Activated naive CD8-positive, alpha-beta T cell treated with anti-CD3 and anti-CD28 coated beads, Interleukin-2, amount 10 ng/mL, durations not matched to agents 7 days and 5 days (primary cell): ENCODE measurements around the gene LSM14A. TPM values are rescaled to one million over a fixed set of nuclear protein-coding genes. Genes with fewer than 3 reads are reported as not detected.
"Not testable (repeated sequence)": the region's sequence is repeated elsewhere in the genome, so short reads cannot be mapped to it uniquely, and the experiment has no call there.

Source experiments
- ATAC-seq: fragments of 150-1000 bp; cut with Tn5 transposase; one replicate; pipeline ENCODE4 v1.10.0; 2021; ENCODE audit warnings: low read depth, moderate library complexity
- POLR2A ChIA-PET: fragments of 350-600 bp; sonication (Branson Sonifier 250); formaldehyde crosslinking; loops from one replicate; lab custom pipeline; 2021; ENCODE audit warnings: antibody characterized with exemption; lab: Charles Lee
- DNase-seq: peaks from one replicate; pipeline ENCODE4 v3.0.0; 2021
- H3K27ac Mint-ChIP-seq: one replicate; pipeline ENCODE4 v1.8.0; 2022; ENCODE audit warnings: mild to moderate bottlenecking, mixed read lengths
- H3K27me3 Mint-ChIP-seq: one replicate; pipeline ENCODE4 v1.8.0; 2022; ENCODE audit warnings: mild to moderate bottlenecking, moderate library complexity, mixed read lengths
- H3K36me3 Mint-ChIP-seq: one replicate; pipeline ENCODE4 v1.8.0; 2021; ENCODE audit warnings: mild to moderate bottlenecking, mixed read lengths
- H3K4me1 Mint-ChIP-seq: one replicate; pipeline ENCODE4 v1.8.0; 2021; ENCODE audit warnings: mixed read lengths
- H3K4me3 Mint-ChIP-seq: one replicate; pipeline ENCODE4 v1.8.0; 2022; ENCODE audit warnings: mild to moderate bottlenecking, moderate library complexity, mixed read lengths
- H3K9me3 Mint-ChIP-seq: one replicate; pipeline ENCODE4 v1.8.0; 2021; ENCODE audit warnings: mixed read lengths
- total RNA-seq, 2 experiments: library from RNA; stranded (reverse); gene quantifications; one replicate each; pipeline ENCODE4 v1.2.3, GENCODE V29; 2021

LSM14A gene
- 100 to 1,000 TPM; 141 to 156 TPM for total RNA-seq

DNA sequence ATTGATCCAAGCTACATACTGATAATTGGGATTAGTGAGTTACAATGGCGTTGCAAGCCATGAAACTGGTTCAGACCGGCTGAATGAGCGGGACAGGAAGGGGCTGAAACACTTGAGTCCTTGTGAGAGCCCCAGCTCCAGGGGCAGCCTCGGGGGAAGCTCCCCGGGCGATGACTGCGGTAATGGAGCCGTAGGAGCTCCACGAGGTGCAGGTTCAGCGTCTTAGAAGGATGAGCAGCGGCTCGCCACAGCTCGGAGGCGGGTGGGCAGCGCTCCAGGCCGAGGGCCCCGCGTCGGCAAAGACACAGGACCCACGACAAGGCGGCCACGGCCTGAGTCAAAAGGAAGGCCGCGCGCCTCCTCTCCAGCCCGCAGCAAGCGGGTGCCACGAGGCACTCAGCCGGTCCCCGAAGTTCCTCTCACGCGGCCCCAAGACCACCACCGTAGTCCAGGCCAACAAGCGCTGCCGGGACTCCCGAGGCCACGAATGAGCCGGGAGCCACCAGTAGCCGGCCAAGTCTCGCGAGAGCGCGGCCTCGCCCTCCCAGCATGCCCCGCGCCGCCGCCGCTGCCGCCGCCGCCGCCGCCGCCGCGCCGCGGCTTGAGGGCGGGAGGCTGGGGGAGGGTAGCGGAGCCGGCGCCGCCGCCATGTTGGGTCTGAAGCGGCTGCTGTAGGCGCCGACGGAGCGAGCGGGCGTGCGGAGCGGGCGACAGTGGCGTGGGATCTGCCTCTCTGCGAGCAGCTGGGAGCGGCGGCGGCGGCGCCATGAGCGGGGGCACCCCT lies at the start of gene LSM14A:
LSM14A (plus strand) TSS at position 628 of the 784 bp plus-strand sequence; CDS start at position 767, 139 bp downstream.
- peaks cover 15% of the 10 kb centered on the region for H3K36me3 Mint-ChIP-seq
- peak within 1 kb of the TSS; percentile 97 for H3K4me3 Mint-ChIP-seq
- peak; percentile 98 for DNase-seq
- H3K4me1 Mint-ChIP-seq, result peaks cover 33% of the 10 kb centered on the region
- POLR2A ChIA-PET, result interaction anchor here (0.8 to 1.7 kb wide), 12 partner anchors 12 to 1480 kb away, joined by 3 to 15 read pairs (median 4); partner anchors contain the start of genes NUDT19 and UBA2
- peak within 1 kb of the TSS; percentile 97 for H3K27ac Mint-ChIP-seq
- no peaks in the 10 kb centered on the region for H3K9me3 Mint-ChIP-seq
- peaks cover 2% of the 10 kb centered on the region for H3K27me3 Mint-ChIP-seq
- peak; percentile 88 for ATAC-seq

DNA sequence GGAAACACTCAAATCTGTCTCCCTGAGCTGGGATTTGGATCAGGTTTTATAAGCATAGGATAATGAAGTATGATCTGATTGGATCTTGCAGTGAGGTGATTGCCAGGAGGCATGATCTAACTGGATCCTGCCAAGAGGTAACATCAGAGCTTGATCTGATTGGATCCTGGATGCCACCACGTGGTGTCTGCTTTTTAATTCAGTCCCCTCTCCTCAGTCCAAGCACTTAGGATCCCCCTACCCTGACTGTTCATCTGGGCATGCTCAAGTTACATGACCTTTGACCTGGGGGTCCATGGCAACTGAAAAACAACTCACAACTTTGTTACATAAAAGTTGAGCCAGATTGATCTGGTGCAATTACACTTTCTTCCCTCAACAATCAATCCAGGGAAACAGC lies 47.5 kb upstream of the LSM14A start:
- no peak for ATAC-seq
- Mint-ChIP-seq H3K27ac (no peak overlapping the region), H3K4me1 (peaks cover 2% of the 10 kb centered on the region), H3K9me3 (no peaks in the 10 kb centered on the region), H3K36me3 (no peaks in the 10 kb centered on the region), H3K27me3 (peaks cover 11% of the 10 kb centered on the region), H3K4me3 (no peak overlapping the region)
- DNase-seq, result no peak
- POLR2A ChIA-PET, result no interaction called here

DNA sequence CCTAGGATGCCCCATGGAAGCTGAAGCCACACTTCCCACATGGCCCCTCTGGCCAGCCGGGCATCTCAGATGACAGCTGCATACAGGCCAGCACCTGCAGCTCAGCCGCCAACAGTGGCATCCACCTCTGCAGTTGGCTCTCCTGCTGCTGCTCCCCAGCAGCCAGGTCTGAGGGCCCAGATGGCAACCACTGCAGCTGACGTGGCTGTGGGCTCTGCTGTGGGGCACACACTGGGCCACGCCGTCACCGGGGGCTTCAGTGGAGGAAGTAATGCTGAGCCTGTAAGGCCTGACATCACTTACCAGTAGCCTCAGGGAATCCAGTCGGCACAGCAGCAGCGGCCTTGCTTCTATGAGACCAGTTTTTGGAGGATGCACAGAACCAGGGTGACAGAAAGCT lies 45.3 kb upstream of the LSM14A start:
- DNase-seq, result no peak
- no peaks in the 10 kb centered on the region for H3K36me3 Mint-ChIP-seq
- no peaks in the 10 kb centered on the region for H3K9me3 Mint-ChIP-seq
- H3K27me3 Mint-ChIP-seq, result peaks cover 6% of the 10 kb centered on the region
- H3K4me3 Mint-ChIP-seq, result no peak overlapping the region
- H3K4me1 Mint-ChIP-seq, result no peaks in the 10 kb centered on the region
- H3K27ac Mint-ChIP-seq, result no peak overlapping the region
- ATAC-seq, result no peak
- POLR2A ChIA-PET, result interaction anchor here (0.5 to 0.7 kb wide), 2 partner anchors 20 to 22 kb away, joined by 3 read pairs; no protein-coding TSS in a partner anchor

DNA sequence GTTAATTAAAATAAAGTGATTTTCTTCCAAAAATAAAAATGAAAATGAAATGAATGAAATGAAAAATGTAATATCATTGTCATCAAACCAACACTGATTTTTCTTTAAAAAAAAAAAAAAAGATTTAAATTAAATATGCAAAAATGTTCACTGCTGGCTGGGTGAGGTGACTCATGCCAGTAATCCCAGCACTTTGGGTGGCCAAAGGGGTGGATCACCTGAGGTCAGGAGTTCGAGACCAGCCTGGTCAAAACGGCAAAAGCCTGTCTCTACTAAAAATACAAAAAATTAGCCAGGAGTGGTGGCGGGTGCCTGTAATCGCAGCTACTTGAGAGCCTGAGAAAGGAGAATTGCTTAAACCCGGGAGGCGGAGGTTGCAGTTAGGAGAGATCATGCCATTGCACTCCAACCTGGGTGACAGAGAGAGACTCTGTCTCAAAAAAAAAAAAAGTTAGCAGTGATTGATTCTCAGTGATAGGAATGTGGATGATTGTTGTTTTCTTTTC lies 44.6 kb upstream of the LSM14A start:
- DNase-seq (no peak), ATAC-seq (no peak)
- Mint-ChIP-seq H3K9me3 (no peaks in the 10 kb centered on the region), H3K4me3 (no peak overlapping the region), H3K4me1 (no peaks in the 10 kb centered on the region), H3K36me3 (no peaks in the 10 kb centered on the region), H3K27ac (no peak overlapping the region), H3K27me3 (peaks cover 6% of the 10 kb centered on the region)
- POLR2A ChIA-PET, result interaction anchor here (0.7 kb wide), 1 partner anchor 21 kb away, joined by 3 read pairs; no protein-coding TSS in a partner anchor

DNA sequence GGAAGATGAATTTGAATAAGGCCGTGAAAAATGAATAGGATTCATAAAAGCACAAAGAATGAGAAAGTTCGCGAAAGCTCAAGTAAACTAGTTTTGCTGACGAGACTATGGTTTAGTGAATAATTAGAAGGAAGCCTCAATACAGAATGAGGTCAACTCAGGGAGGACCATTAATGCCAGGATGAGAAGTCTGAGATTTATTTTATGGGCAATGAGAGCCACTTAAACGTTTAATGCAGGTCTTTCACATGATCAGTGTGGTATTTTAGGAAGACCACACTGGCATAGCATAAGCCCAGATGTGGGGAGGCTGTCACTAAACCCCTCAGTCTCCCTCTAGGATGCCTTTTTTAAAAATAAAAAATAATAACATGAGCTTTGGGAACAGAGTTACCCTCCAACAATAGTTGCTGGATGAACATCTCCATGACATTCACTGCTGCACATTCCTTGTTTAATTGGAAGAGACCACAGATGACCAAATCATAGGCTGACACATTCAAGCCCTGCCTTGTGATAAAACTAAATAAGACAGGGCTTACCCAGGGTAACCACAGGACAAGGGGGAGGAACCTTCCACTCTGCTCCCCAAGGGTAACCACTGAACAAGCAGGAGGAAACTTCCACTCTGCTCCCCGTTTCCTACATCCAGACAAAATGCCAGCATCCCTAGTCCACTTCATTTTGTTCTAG lies 43.6 kb upstream of the LSM14A start:
- H3K9me3 Mint-ChIP-seq, result no peaks in the 10 kb centered on the region
- no peak overlapping the region for H3K4me3 Mint-ChIP-seq
- DNase-seq, result no peak
- H3K4me1 Mint-ChIP-seq, result no peaks in the 10 kb centered on the region
- POLR2A ChIA-PET, result no interaction called here
- ATAC-seq, result no peak
- no peaks in the 10 kb centered on the region for H3K36me3 Mint-ChIP-seq
- H3K27me3 Mint-ChIP-seq, result peaks cover 2% of the 10 kb centered on the region
- no peak overlapping the region for H3K27ac Mint-ChIP-seq

DNA sequence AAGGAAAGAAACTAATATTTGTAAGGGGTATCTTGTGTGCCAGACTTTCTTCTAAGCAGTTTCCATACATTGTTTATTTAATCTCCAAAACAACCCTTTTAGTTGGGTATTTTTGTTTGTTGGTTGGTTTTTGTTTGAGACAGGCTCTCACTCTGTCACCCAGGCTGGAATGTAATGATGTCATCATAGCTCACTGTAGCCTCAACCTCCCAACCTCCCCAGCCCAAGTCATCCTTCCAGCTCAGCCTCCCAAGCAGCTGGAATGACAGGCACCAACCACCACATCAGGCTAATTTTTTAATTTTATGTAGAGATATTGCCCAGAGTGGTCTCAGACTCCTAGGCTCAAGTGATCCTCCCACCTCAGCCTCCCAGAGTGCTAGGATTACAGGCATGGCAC lies 41.2 kb upstream of the LSM14A start:
- H3K27me3 Mint-ChIP-seq, result peaks cover 1% of the 10 kb centered on the region
- POLR2A ChIA-PET, result no interaction called here
- no peak overlapping the region for H3K27ac Mint-ChIP-seq
- H3K4me1 Mint-ChIP-seq, result no peaks in the 10 kb centered on the region
- no peak for ATAC-seq
- DNase-seq, result no peak
- H3K9me3 Mint-ChIP-seq, result no peaks in the 10 kb centered on the region
- H3K4me3 Mint-ChIP-seq, result no peak overlapping the region
- H3K36me3 Mint-ChIP-seq, result no peaks in the 10 kb centered on the region

DNA sequence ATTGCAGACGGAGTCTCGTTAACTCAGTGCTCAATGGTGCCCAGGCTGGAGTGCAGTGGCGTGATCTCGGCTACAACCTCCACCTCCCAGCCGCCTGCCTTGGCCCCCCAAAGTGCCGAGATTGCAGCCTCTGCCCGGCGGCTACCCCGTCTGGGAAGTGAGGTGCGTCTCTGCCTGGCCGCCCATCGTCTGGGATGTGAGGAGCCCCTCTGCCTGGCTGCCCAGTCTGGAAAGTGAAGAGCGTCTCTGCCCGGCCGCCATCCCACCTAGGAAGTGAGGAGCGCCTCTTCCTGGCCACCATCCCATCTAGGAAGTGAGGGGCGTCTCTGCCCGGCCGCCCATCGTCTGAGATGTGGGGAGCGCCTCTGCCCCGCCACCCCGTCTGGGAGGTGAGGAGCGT lies 40.2 kb upstream of the LSM14A start:
- H3K4me1 Mint-ChIP-seq, H3K36me3 Mint-ChIP-seq, H3K27me3 Mint-ChIP-seq, H3K9me3 Mint-ChIP-seq, H3K27ac Mint-ChIP-seq, H3K4me3 Mint-ChIP-seq, ATAC-seq, DNase-seq, POLR2A ChIA-PET: not testable (repeated sequence)

DNA sequence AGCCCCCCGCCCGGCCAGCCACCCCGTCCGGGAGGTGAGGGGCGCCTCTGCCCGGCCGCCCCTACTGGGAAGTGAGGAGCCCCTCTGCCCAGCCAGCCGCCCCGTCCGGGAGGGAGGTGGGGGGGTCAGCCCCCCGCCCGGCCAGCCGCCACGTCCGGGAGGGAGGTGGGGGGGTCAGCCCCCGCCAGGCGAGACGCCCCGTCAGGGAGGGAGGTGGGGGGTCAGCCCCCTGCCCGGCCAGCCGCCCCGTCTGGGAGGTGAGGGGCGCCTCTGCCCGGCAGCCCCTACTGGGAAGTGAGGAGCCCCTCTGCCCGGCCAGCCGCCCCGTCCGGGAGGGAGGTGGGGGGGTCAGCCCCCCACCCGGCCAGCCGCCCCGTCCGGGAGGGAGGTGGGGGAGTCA lies 39.6 kb upstream of the LSM14A start:
- H3K9me3 Mint-ChIP-seq, H3K4me1 Mint-ChIP-seq, POLR2A ChIA-PET, H3K4me3 Mint-ChIP-seq, H3K36me3 Mint-ChIP-seq, H3K27me3 Mint-ChIP-seq, DNase-seq, ATAC-seq, H3K27ac Mint-ChIP-seq: not testable (repeated sequence)

DNA sequence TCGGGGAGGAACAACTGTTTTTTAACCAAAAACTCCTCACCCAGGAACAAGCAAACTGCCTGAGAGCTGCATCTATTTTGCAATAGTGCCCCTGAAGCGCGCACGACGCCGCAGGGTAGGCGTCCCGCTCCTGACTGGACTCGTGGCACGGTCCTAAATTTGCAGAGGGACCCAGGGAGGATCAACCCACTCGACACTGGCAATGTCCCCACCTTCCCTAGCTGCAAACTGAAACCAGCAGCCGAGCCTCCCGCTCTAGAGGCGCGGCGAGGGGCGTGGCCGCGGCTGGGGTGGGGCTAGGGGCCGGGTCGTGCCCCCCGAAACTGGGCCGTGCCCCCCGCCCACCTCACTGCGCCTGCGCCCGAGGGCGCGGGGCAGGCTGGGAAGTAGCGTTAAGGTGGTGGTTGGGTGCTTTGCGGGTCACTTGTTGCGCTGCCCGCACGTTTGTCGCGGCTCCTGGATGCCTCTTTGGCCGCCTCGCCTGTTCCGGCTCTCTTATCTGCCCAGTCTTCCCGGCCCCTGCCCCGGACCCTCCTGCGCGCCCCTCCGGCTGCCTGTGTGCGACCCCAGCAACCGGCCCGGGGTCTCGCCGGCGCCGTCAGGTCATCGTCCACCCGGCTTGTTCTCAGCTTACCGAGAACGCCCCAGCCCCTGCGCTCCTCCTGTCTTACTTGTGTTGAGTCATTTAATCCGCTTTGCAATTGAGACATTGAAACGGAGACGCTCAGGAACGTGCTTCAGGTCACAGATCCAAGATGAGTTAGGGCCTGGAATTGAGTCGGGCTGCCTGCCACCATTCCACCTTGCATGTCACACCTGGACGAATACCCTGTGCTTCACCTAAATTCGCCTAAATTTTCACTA lies 37.9 kb upstream of the LSM14A start:
- H3K4me3 Mint-ChIP-seq, result peak overlapping the region; percentile 85
- no peaks in the 10 kb centered on the region for H3K27me3 Mint-ChIP-seq
- peak overlapping the region; percentile 87 for H3K27ac Mint-ChIP-seq
- H3K4me1 Mint-ChIP-seq, result no peaks in the 10 kb centered on the region
- POLR2A ChIA-PET, result interaction anchor here (0.5 to 1.9 kb wide), 8 partner anchors 9 to 544 kb away, joined by 3 to 15 read pairs (median 7); partner anchors contain the start of genes LSM14A and ZNF302
- H3K9me3 Mint-ChIP-seq, result no peaks in the 10 kb centered on the region
- H3K36me3 Mint-ChIP-seq, result no peaks in the 10 kb centered on the region
- DNase-seq, result peak; percentile 98
- ATAC-seq, result peak; percentile 97

DNA sequence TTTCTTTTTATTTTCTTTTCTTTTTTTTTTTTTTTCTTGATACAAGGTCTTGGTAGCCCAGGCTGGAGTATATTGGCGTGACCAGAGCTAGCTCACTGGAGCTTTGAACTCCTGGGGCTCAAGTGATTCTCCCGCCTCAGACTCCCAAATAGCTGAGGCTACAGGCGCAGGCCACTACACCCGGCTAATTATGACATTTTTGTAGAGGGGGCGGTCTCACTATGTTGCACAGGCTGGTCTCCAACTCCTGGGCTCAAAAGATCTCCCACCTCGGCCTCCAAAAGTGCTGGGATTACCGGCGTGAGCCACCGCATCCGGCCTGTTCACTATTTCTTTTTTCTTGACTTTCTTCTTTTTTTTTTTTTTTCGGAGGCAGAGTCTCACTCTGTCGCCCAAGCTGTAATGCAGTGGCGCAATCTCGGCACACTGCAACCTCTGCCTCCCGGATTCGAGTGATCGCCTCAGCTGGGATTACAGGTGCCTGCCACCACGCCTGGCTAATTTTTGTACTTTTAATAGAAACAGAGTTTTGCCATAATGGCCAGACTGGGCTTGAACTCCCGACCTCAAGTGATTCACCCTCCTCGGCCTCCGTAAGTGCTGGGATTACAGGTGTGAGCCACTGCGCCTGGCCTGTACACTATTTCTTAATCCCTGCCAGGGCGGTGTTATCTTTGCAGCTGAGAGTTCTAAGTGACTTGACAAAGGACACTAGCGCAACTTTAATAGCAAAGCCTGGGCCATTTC lies 37.1 kb upstream of the LSM14A start:
- ATAC-seq, result no peak
- POLR2A ChIA-PET, result interaction anchor here (0.7 to 1.9 kb wide), 5 partner anchors 10 to 543 kb away, joined by 3 to 15 read pairs (median 7); partner anchors contain the start of genes LSM14A and ZNF302
- Mint-ChIP-seq H3K9me3 (no peaks in the 10 kb centered on the region), H3K36me3 (no peaks in the 10 kb centered on the region), H3K27ac (peak overlapping the region; percentile 87), H3K27me3 (peaks cover 4% of the 10 kb centered on the region), H3K4me3 (peak overlapping the region; percentile 85), H3K4me1 (no peaks in the 10 kb centered on the region)
- DNase-seq, result no peak

DNA sequence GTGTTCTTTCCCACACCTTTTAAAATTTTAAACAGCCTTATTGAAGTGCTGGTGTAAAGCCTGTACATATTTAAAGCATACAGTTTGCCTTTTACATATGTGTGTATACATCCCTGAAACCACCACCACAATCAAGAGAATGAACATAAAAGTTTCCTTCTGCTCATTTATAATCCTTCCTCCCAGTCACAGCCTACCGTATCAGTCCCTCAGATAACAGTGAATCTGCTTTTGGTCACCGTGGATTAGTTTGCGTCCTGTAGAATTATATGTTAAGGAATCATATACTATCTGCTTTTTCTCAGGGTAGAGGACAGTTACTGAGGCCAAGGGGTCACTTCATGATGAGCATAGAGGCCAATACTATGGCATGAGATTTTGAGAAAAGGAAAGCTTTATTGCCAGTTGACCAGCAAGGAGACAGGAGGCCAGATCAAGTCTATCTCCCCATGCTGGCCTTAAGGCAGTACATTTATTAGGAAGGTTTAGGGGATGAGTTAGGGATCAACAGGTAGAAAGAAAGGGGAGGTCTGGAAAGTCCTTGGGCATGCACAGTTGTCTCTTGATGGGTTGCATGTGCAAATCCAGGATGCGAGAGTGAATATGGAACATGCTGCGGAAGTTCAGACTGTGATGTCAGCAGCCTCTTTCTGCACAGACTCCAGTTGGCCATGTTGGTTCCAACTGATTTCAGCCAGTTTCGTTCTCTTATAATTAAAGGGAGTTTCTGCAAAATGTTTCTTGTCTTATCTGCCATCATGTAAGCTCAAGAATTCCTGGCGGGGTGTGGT lies 36.3 kb upstream of the LSM14A start:
- peaks cover 6% of the 10 kb centered on the region for H3K27me3 Mint-ChIP-seq
- no peak for ATAC-seq

DNA sequence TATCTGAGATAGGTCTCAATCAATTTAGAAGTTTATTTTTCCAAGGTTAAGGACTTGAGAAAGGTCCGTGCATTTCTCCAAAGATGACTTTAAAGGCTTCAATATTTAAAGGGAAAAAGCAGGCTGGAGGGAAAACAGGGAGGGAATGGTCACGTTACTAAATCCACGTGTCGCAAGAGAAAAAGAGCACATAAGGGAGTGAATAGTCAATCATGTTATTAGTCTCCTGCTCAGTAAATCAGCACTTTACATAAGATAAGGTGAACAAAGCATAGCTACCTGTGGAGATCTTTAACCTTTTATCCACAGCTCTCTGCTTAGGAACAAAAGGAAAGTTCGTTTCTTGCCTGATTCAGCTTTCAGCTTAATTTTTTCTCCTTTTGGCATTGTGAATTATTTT lies 31.3 kb upstream of the LSM14A start:
- ATAC-seq, result no peak
- H3K9me3 Mint-ChIP-seq, result no peaks in the 10 kb centered on the region
- H3K36me3 Mint-ChIP-seq, result no peaks in the 10 kb centered on the region
- no peak overlapping the region for H3K4me3 Mint-ChIP-seq
- POLR2A ChIA-PET, result no interaction called here
- DNase-seq, result no peak
- H3K4me1 Mint-ChIP-seq, result no peaks in the 10 kb centered on the region
- H3K27ac Mint-ChIP-seq, result no peak overlapping the region
- H3K27me3 Mint-ChIP-seq, result peaks cover 6% of the 10 kb centered on the region

More for the DNA sequence above, 36.3 kb upstream of the LSM14A start:
- Mint-ChIP-seq H3K36me3 (no peaks in the 10 kb centered on the region), H3K4me1 (no peaks in the 10 kb centered on the region), H3K4me3 (peak overlapping the region; percentile 85), H3K9me3 (no peaks in the 10 kb centered on the region), H3K27ac (no peak overlapping the region)
- POLR2A ChIA-PET, result no interaction called here
- DNase-seq, result no peak
